GF-D8 (cell line): ENCODE measurements around the gene C9orf57.
"Not testable (repeated sequence)": the region's sequence is repeated elsewhere in the genome, so short reads cannot be mapped to it uniquely, and the experiment has no call there.

Source experiments
- DNase-seq: peaks from one replicate; lab custom pipeline; 2025; lab: John Stamatoyannopoulos, UW

The C9orf57 gene

GRCh38 chr9:72023596-72023995 is 36.8 kb downstream of the C9orf57 start:
- DNase-seq: no peak

- DNase-seq: no peak
Measured at GRCh38 chr9:72022841-72023240, 37.6 kb downstream of the C9orf57 start.

- no peak for DNase-seq
Measured at GRCh38 chr9:72013292-72013760, 47.1 kb downstream of the C9orf57 start.

- no peak for DNase-seq
Measured at GRCh38 chr9:72012646-72013045, 47.8 kb downstream of the C9orf57 start.

GRCh38 chr9:72007726-72008125 is 52.7 kb downstream of the C9orf57 start:
- not testable (repeated sequence) for DNase-seq

GRCh38 chr9:72006501-72006900 is 53.9 kb downstream of the C9orf57 start:
- no peak for DNase-seq

- DNase-seq: no peak
Measured at GRCh38 chr9:72005451-72005850, 55.0 kb downstream of the C9orf57 start.
